DMS53 treated with DMSO at 0.1 percent for 48 hours (cell line): Measurements from ENCODE around the gene BMP8A.

Source experiments
- DNase-seq: peaks from one replicate; lab custom pipeline; 2025; ENCODE audit not compliant: unreplicated experiment; lab: John Stamatoyannopoulos, UW

The BMP8A gene

GRCh38 chr1:39525366-39526165, 34.1 kb downstream of the BMP8A start:
- DNase-seq, result peak; percentile 35

- no peak for DNase-seq
Measured at GRCh38 chr1:39526466-39527189, 35.2 kb downstream of the BMP8A start.

- peak; percentile 80 for DNase-seq
Measured at GRCh38 chr1:39527190-39527579, 35.7 kb downstream of the BMP8A start.

- DNase-seq, result no peak
Measured at GRCh38 chr1:39528082-39528481, 36.6 kb downstream of the BMP8A start.

GRCh38 chr1:39529901-39530535, 38.6 kb downstream of the BMP8A start:
- no peak for DNase-seq

- DNase-seq, result no peak
Measured at GRCh38 chr1:39531526-39531925, 40.1 kb downstream of the BMP8A start.

- no peak for DNase-seq
Measured at GRCh38 chr1:39533442-39533841, 42.0 kb downstream of the BMP8A start.

GRCh38 chr1:39538531-39539251, 47.3 kb downstream of the BMP8A start:
- DNase-seq, result no peak

- peak; percentile 86 for DNase-seq
Measured at GRCh38 chr1:39539252-39539790, 47.9 kb downstream of the BMP8A start.

GRCh38 chr1:39540504-39541031, 49.1 kb downstream of the BMP8A start:
- no peak for DNase-seq

- DNase-seq, result no peak
Measured at GRCh38 chr1:39542924-39543323, 51.5 kb downstream of the BMP8A start.

GRCh38 chr1:39544327-39544726, 52.9 kb downstream of the BMP8A start:
- DNase-seq, result no peak

- no peak for DNase-seq
Measured at GRCh38 chr1:39545531-39545930, 54.1 kb downstream of the BMP8A start.

- no peak for DNase-seq
Measured at GRCh38 chr1:39554277-39554676, 62.8 kb downstream of the BMP8A start.

- no peak for DNase-seq
Measured at GRCh38 chr1:39561279-39561678, 69.8 kb downstream of the BMP8A start.

GRCh38 chr1:39562886-39563285, 71.5 kb downstream of the BMP8A start:
- DNase-seq, result no peak

GRCh38 chr1:39563669-39564068, 72.2 kb downstream of the BMP8A start:
- no peak for DNase-seq

GRCh38 chr1:39564340-39564739, 72.9 kb downstream of the BMP8A start:
- no peak for DNase-seq

GRCh38 chr1:39564941-39565340, 73.5 kb downstream of the BMP8A start:
- DNase-seq, result no peak

GRCh38 chr1:39566441-39567137, 75.2 kb downstream of the BMP8A start:
- peak; percentile 52 for DNase-seq
